Testis (tissue), 3 donors: ENCODE results near the gene PAK5. TPM values are rescaled to one million over a fixed set of nuclear protein-coding genes. Genes with fewer than 3 reads are reported as not detected.

Experiments
- DNase-seq: peaks from one replicate; pipeline ENCODE4 v3.0.0-alpha.2; 2019
- H3K27ac ChIP-seq, 2 donors: fragments of 200-600 bp; sonication (generic); one replicate each; pipeline ENCODE4 v1.5.1; 2019
- H3K27me3 ChIP-seq: fragments of 200-600 bp; sonication (generic); one replicate; pipeline ENCODE4 v1.5.1; 2019
- H3K36me3 ChIP-seq: fragments of 200-600 bp; sonication (generic); one replicate; pipeline ENCODE4 v1.5.1; 2017; ENCODE audit warnings: low read depth; ENCODE audit errors: missing control alignments
- H3K4me1 ChIP-seq: fragments of 200-600 bp; sonication (generic); one replicate; pipeline ENCODE4 v1.5.1; 2019
- H3K4me3 ChIP-seq, 2 donors: fragments of 200-600 bp; sonication (generic); one replicate each; pipeline ENCODE4 v1.5.1; 2017 to 2019
- H3K9me3 ChIP-seq: fragments of 200-600 bp; sonication (generic); one replicate; pipeline ENCODE4 v1.5.1; 2017
- CTCF ChIP-seq, 3 experiments: fragments of 450-650 bp in 2 of 3; fragments of 200-600 bp in 1 of 3; sonication (generic) in 1 of 3; IDR thresholded peaks; one replicate each; pipeline ENCODE4 v1.5.1; 2016 to 2019; ENCODE audit warnings: antibody characterized with exemption in 3 of 3, mild to moderate bottlenecking in 2 of 3, moderate library complexity in 1 of 3
- POLR2A ChIP-seq: fragments of 450-650 bp; IDR thresholded peaks from one replicate; pipeline ENCODE4 v1.6.1; 2017; ENCODE audit warnings: antibody characterized with exemption, mild to moderate bottlenecking, moderate library complexity
- WGBS, 2 donors: methylation state at CpG; one replicate each; pipeline ENCODE4 v1.1.5; 2018; 5-methylcytosine and 5-hydroxymethylcytosine counted together
- intact Hi-C: fragments of 100-400 bp; cut with DNase I; formaldehyde crosslinking; loops from one replicate; pipeline ENCODE4 v1.15.1; 2023; ENCODE audit warnings: low total_unique reads
- polyA plus RNA-seq: library from polyadenylated mRNA; stranded (reverse); fragments of 350-450 nt; fragmentation: Illumina TruSeq; extraction: RNeasy Lipid Tissue Mini Kit (QIAGEN cat#74804); gene quantifications from one replicate; pipeline ENCODE4 v1.2.3, GENCODE V29; 2014; ENCODE audit warnings: low read depth, low replicate concordance; ENCODE audit not compliant: insufficient read depth
- total RNA-seq, 2 donors: library from RNA; depleted of rRNA; stranded (reverse); fragments of >200 nt; gene quantifications; one replicate each; pipeline ENCODE4 v1.2.3, GENCODE V29; 2016

The PAK5 gene
- total and polyA plus RNA-seq, 3 donors from 2014 or later, result 0.21 to 0.87 (median 0.31) TPM

GRCh38 chr20:9534025-9534424 is 304.9 kb downstream of the PAK5 start:
- H3K27ac ChIP-seq, result no peak overlapping the region
- H3K9me3 ChIP-seq, result no peaks in the 10 kb centered on the region
- no peak for TF ChIP-seq CTCF (IDR thresholded peaks at IDR 0.05)
- no peak for TF ChIP-seq POLR2A
- no peaks in the 10 kb centered on the region for H3K27me3 ChIP-seq
- DNase-seq, result no peak
- intact Hi-C loops, result no loop called here
- no peaks in the 10 kb centered on the region for H3K4me1 ChIP-seq
- WGBS, 2 donors, result 86% methylated on average over 5 of the region's 5 CpGs
- H3K4me3 ChIP-seq, result no peak overlapping the region
- H3K36me3 ChIP-seq, result no peaks in the 10 kb centered on the region

DNA sequence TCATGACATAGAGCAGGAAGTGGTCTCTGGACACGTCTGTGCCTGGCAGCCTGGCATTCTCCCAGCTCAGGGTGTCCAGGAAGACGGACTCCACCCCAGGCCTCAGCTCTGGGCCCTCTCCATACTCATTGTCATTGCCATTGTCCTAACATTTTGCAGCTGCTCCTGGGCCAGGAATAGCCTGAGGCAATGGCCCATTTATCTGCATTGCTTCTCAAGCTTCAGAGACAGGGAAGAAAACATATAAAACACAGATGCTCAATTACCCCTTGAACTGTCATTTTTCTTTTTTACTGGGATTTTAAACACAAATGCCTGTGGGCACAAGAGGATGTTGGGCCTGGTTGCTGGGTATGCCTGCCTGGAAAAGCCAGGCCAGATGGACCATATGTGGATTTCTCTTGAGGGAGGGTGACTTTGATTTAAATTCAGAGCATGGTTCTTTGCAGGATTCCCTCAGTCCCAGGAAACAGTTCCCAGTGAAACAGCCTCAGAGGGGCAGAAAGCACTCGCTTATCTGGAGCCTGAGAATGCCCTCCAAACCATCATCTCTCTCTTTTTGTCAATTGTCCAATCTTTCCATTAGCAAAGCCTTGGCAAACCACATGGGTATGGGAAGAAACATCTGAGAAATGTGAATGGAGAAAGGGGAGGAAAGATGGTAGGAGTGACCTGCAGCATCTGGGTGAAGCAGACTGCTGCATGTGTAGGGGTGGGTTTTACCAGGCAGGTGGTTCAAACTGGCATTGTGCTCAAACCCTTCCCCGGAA is 306.6 kb downstream of the PAK5 start:
- H3K4me1 ChIP-seq, result no peaks in the 10 kb centered on the region
- no peaks in the 10 kb centered on the region for H3K27me3 ChIP-seq
- TF ChIP-seq CTCF (IDR thresholded peaks at IDR 0.05) (no peak), POLR2A (no peak)
- intact Hi-C loops, result no loop called here
- H3K27ac ChIP-seq, result no peak overlapping the region
- no peak for DNase-seq
- H3K36me3 ChIP-seq, result no peaks in the 10 kb centered on the region
- no peak overlapping the region for H3K4me3 ChIP-seq
- 68 to 73% methylated on average over 4 of the region's 4 CpGs for WGBS, 2 donors
- no peaks in the 10 kb centered on the region for H3K9me3 ChIP-seq

- Histone ChIP-seq H3K27ac (no peak overlapping the region), H3K27me3 (no peaks in the 10 kb centered on the region), H3K36me3 (no peaks in the 10 kb centered on the region), H3K4me1 (no peaks in the 10 kb centered on the region), H3K9me3 (no peaks in the 10 kb centered on the region), H3K4me3 (no peak overlapping the region)
- WGBS, 2 donors, result 72 to 79% methylated on average over 2 of the region's 2 CpGs
- no peak for DNase-seq
- TF ChIP-seq POLR2A (no peak), CTCF (IDR thresholded peaks at IDR 0.05) (no peak)
- intact Hi-C loops, result no loop called here
Measured at GRCh38 chr20:9531581-9531980, 307.3 kb downstream of the PAK5 start.

GRCh38 chr20:9523636-9524035 is 315.2 kb downstream of the PAK5 start:
- Histone ChIP-seq H3K27me3 (no peaks in the 10 kb centered on the region), H3K36me3 (no peaks in the 10 kb centered on the region), H3K27ac (no peak overlapping the region), H3K9me3 (no peaks in the 10 kb centered on the region), H3K4me1 (no peaks in the 10 kb centered on the region), H3K4me3 (no peak overlapping the region)
- intact Hi-C loops, result no loop called here
- TF ChIP-seq CTCF (IDR thresholded peaks at IDR 0.05) (no peak), POLR2A (no peak)
- 94 to 97% methylated on average over 3 of the region's 3 CpGs for WGBS, 2 donors
- no peak for DNase-seq

DNA sequence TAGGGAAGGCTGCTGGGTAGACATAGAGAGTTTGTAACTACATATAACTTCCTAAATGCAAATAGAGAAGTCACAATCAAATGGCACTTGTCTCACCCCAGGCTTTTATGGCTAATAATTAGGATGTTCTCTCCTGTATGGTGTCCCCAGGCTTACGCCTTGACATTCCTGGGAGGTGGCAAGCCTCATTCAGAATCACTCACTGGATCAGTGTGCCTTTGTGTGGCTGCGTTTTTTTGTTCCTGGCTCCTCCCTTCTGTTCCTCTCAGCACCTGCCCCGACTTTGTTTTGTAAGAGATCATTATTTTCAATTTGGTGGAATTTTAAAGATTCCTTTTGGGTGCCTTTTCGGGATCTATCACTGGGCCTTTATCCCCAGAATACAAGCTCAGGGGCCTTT is 318.8 kb downstream of the PAK5 start:
- DNase-seq, result no peak
- Histone ChIP-seq H3K9me3 (no peaks in the 10 kb centered on the region), H3K4me3 (no peak overlapping the region), H3K27me3 (no peaks in the 10 kb centered on the region), H3K36me3 (no peaks in the 10 kb centered on the region), H3K27ac (no peak overlapping the region), H3K4me1 (peaks cover 4% of the 10 kb centered on the region)
- intact Hi-C loops, result no loop called here
- 81 to 82% methylated on average over 4 of the region's 4 CpGs for WGBS, 2 donors
- TF ChIP-seq POLR2A, result no peak
